ENCODE results near the gene ATP2C1. TPM values are rescaled to one million over a fixed set of nuclear protein-coding genes. Genes with fewer than 3 reads are reported as not detected.

ATP2C1 gene
- total and polyA plus RNA-seq, 2 donors (not counting 3 experiments of a cell fraction or from before 2014, with no cell fraction given), result 50.1 to 73.3 TPM

DNA sequence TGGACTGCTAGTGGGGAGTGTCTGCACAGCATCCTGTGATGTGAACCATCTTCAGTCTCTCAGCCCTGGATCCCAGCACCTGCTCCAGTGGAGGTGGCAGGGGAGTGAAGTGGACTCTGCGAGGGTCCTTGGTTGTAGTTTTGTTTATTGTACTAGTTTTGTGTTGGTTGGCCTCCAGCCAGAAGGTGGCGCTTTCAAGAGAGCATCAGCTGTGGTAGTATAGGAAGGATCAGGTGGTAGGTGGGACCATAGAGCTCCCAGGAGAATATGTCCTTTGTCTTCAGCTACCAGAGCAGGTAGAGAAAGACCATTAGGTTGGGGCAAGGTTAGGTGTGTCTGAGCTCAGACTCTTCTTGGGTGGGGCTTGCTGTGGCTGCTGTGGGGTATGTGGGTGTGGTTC is 153.7 kb downstream of the ATP2C1 start:
- dilution Hi-C loops (cut with MboI; ENCODE audit: extremely low pct_ligation_motif_present, low sequenced_read_pairs) (no loop called here), intact Hi-C loops (cut with micrococcal nuclease) (no loop called here)
- Histone ChIP-seq H3K27me3 (ENCODE audit: control insufficient read depth in 2 of 2, insufficient read depth in 2 of 2, low read length in 2 of 2) (no peaks in the 10 kb centered on the region), H3K9me3 (replicated peaks; ENCODE audit: control insufficient read depth, insufficient read depth, low read length) (no peaks in the 10 kb centered on the region), H3K4me3 (replicated peaks in 1 of 3; ENCODE audit: insufficient read depth in 1 of 3, low read depth in 1 of 3, low read length in 3 of 3) (no peak overlapping the region), H3K4me1 (ENCODE audit: control insufficient read depth, extremely low read depth, insufficient read depth, low read length) (no peaks in the 10 kb centered on the region), H3K9me1 (replicated peaks; ENCODE audit: control insufficient read depth, extremely low read depth, insufficient read depth, low read length) (no peaks in the 10 kb centered on the region), H3K9ac (replicated peaks; ENCODE audit: extremely low read depth, insufficient read depth, low read length) (no peak overlapping the region), H3K27ac (ENCODE audit: insufficient read depth, low read depth, low read length) (no peak overlapping the region), H3K79me2 (ENCODE audit: control insufficient read depth, insufficient read depth, low read length) (no peaks in the 10 kb centered on the region), H2AFZ (ENCODE audit: low read depth, low read length) (no peak overlapping the region), H3K4me2 (ENCODE audit: insufficient read depth, low read length) (no peak overlapping the region), H3K36me3 (ENCODE audit: control insufficient read depth in 2 of 2, extremely low read depth in 1 of 2, insufficient read depth in 2 of 2, low read length in 2 of 2) (no peaks in the 10 kb centered on the region), H4K20me1 (replicated peaks; ENCODE audit: control insufficient read depth, extremely low read depth, insufficient read depth, low read length) (no peaks in the 10 kb centered on the region)
- FAIRE-seq (no peak), DNase-seq (ENCODE audit: low read depth, low spot score) (no peak)
- POLR2A ChIA-PET, result no interaction called here
- TF ChIP-seq, protein P1, sequence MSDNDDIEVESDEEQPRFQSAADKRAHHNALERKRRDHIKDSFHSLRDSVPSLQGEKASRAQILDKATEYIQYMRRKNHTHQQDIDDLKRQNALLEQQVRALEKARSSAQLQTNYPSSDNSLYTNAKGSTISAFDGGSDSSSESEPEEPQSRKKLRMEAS (IDR thresholded peaks at IDR 0.05; ENCODE audit: insufficient read depth, insufficient read length), result no peak
- BruUV-seq (replicated peaks), result no TSS peak
- CTCF ChIA-PET, result interaction anchor here (1.1 to 1.7 kb wide), 3 partner anchors 11 to 982 kb away, joined by 3 to 5 read pairs (median 3); no protein-coding TSS in a partner anchor

DNA sequence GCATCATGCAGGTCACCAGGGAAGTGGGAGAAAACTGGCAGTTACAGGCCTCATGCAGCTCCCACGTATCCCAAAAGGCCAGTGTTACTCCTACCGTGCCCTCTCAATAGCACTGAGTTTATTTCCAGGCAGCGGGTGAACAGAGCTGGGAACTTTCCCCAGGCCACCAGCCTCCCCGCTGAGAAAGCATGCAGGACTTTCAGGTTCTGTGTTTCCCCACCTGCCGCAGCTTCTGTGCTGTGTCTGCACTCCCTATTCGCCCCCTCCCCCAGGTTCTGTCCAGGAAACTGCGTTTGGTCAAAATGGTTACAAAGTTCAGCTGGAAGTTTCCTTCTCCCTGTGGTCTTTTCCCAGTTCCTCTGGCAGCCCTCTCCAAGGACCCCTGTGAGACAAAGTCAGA is 154.1 kb downstream of the ATP2C1 start:
- no peaks in the 10 kb centered on the region for H3K4me1 ChIP-seq (ENCODE audit: control insufficient read depth, extremely low read depth, insufficient read depth, low read length)
- TF ChIP-seq POLR2AphosphoS5 (IDR thresholded peaks at IDR 0.05; ENCODE audit: insufficient read depth, low read depth, low read length), result no peak
- no peak for TF ChIP-seq JUN (IDR thresholded peaks at IDR 0.05; ENCODE audit: borderline replicate concordance, insufficient read depth, insufficient read length, low read depth)
- TF ChIP-seq EZH2 (IDR thresholded peaks at IDR 0.05; ENCODE audit: borderline replicate concordance, low read depth, low read length, severe bottlenecking), result no peak
- no peak for TF ChIP-seq GATA2 (IDR thresholded peaks at IDR 0.05; ENCODE audit: insufficient read depth, insufficient read length, low read depth, low read length)
- TF ChIP-seq FOS (IDR thresholded peaks at IDR 0.05; ENCODE audit: borderline replicate concordance, insufficient read depth, low read length), result no peak
- TF ChIP-seq, protein P2, sequence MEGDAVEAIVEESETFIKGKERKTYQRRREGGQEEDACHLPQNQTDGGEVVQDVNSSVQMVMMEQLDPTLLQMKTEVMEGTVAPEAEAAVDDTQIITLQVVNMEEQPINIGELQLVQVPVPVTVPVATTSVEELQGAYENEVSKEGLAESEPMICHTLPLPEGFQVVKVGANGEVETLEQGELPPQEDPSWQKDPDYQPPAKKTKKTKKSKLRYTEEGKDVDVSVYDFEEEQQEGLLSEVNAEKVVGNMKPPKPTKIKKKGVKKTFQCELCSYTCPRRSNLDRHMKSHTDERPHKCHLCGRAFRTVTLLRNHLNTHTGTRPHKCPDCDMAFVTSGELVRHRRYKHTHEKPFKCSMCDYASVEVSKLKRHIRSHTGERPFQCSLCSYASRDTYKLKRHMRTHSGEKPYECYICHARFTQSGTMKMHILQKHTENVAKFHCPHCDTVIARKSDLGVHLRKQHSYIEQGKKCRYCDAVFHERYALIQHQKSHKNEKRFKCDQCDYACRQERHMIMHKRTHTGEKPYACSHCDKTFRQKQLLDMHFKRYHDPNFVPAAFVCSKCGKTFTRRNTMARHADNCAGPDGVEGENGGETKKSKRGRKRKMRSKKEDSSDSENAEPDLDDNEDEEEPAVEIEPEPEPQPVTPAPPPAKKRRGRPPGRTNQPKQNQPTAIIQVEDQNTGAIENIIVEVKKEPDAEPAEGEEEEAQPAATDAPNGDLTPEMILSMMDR (IDR thresholded peaks at IDR 0.05; ENCODE audit: extremely low read depth in 1 of 2, insufficient read depth in 1 of 2, low read depth in 1 of 2, low read length in 2 of 2), result no peak
- TF ChIP-seq MYC (IDR thresholded peaks at IDR 0.05; ENCODE audit: low read depth, low read length), result no peak
- TF ChIP-seq, protein P1 (IDR thresholded peaks at IDR 0.05; ENCODE audit: insufficient read depth, insufficient read length), result no peak
- no peak for TF ChIP-seq POLR2A (IDR thresholded peaks at IDR 0.05; ENCODE audit: low read depth, low read length)
- H3K36me3 ChIP-seq (ENCODE audit: control insufficient read depth in 2 of 2, extremely low read depth in 1 of 2, insufficient read depth in 2 of 2, low read length in 2 of 2), result no peaks in the 10 kb centered on the region
- H4K20me1 ChIP-seq (replicated peaks; ENCODE audit: control insufficient read depth, extremely low read depth, insufficient read depth, low read length), result no peaks in the 10 kb centered on the region
- no peaks in the 10 kb centered on the region for H3K79me2 ChIP-seq (ENCODE audit: control insufficient read depth, insufficient read depth, low read length)
- H3K9ac ChIP-seq (replicated peaks; ENCODE audit: extremely low read depth, insufficient read depth, low read length), result no peak overlapping the region
- dilution Hi-C loops (cut with MboI; ENCODE audit: extremely low pct_ligation_motif_present, low sequenced_read_pairs), result no loop called here
- CTCF ChIA-PET, result interaction anchor here (1.1 to 1.7 kb wide), 3 partner anchors 11 to 982 kb away, joined by 3 to 5 read pairs (median 3); no protein-coding TSS in a partner anchor
- no TSS peak for BruUV-seq (replicated peaks)
- POLR2A ChIA-PET, result no interaction called here
- no peaks in the 10 kb centered on the region for H3K9me1 ChIP-seq (replicated peaks; ENCODE audit: control insufficient read depth, extremely low read depth, insufficient read depth, low read length)
- FAIRE-seq (no peak), DNase-seq (ENCODE audit: low read depth, low spot score) (no peak)
- no peak overlapping the region for H2AFZ ChIP-seq (ENCODE audit: low read depth, low read length)
- H3K9me3 ChIP-seq (replicated peaks; ENCODE audit: control insufficient read depth, insufficient read depth, low read length), result no peaks in the 10 kb centered on the region
- H3K27ac ChIP-seq (ENCODE audit: insufficient read depth, low read depth, low read length), result no peak overlapping the region
- intact Hi-C loops (cut with micrococcal nuclease), result no loop called here
- no peak overlapping the region for H3K4me2 ChIP-seq (ENCODE audit: insufficient read depth, low read length)
- H3K4me3 ChIP-seq (replicated peaks in 1 of 3; ENCODE audit: insufficient read depth in 1 of 3, low read depth in 1 of 3, low read length in 3 of 3), result no peak overlapping the region
- no peaks in the 10 kb centered on the region for H3K27me3 ChIP-seq (ENCODE audit: control insufficient read depth in 2 of 2, insufficient read depth in 2 of 2, low read length in 2 of 2)

All from endothelial cell of umbilical vein (primary cell).